HCT116 (cell line): ENCODE data around the gene F11. TPM values are rescaled to one million over a fixed set of nuclear protein-coding genes. Genes with fewer than 3 reads are reported as not detected.
"Not testable (repeated sequence)": the region's sequence is repeated elsewhere in the genome, so short reads cannot be mapped to it uniquely, and the experiment has no call there.

Source experiments
- ATAC-seq: fragments of 200-7000 bp; cut with Tn5 transposase; 2 replicates; pipeline ENCODE4 v1.9.1; 2020; ENCODE audit warnings: mild to moderate bottlenecking, moderate library complexity
- BruUV-seq: library from RNA; stranded (reverse); fragments of 400-500 nt; replicated peaks from 2 replicates; lab custom pipeline; 2021; lab: Mats Ljungman, UMichigan
- CTCF ChIA-PET: fragments of 300-600 bp; sonication (Branson Sonifier 250); formaldehyde crosslinking; loops from one replicate; lab custom pipeline; 2021; ENCODE audit warnings: antibody characterized with exemption; lab: Charles Lee
- POLR2A ChIA-PET: fragments of 300-600, 350-600 bp; sonication (Branson Sonifier 250); formaldehyde crosslinking; loops from one replicate; lab custom pipeline; 2021; ENCODE audit warnings: antibody characterized with exemption; lab: Charles Lee
- RAD21 ChIA-PET, 2 experiments: fragments of 300-600 bp; sonication (Branson Sonifier 250); formaldehyde crosslinking; loops; one replicate each; lab custom pipeline; 2023; ENCODE audit warnings: low total read pairs in 2 of 2; ENCODE audit not compliant: uncharacterized antibody in 2 of 2, unreplicated experiment in 2 of 2, low non-redundant PET in 1 of 2; lab: Charles Lee
- DNase-seq: peaks from one replicate; pipeline ENCODE4 v3.0.0-alpha.2; 2010; ENCODE audit warnings: low read depth, low spot score
- H2AFZ ChIP-seq: fragments of 200-600 bp; shearing (Covaris generic), sonication (generic); 2 replicates; pipeline ENCODE4 v1.6.1; 2017; ENCODE audit warnings: low read depth, mixed run types, mixed read lengths, antibody characterized with exemption, low read length; ENCODE audit not compliant: poor library complexity, severe bottlenecking
- H3K27ac ChIP-seq: 2 replicates; pipeline ENCODE4 v1.5.1; 2012; ENCODE audit warnings: low read depth, low read length
- H3K27me3 ChIP-seq: fragments of 200-600 bp; sonication (generic); 2 replicates; pipeline ENCODE4 v1.6.1; 2016; ENCODE audit warnings: mixed run types, low read length, mixed read lengths; ENCODE audit not compliant: insufficient read depth
- H3K36me3 ChIP-seq, 2 experiments: fragments of 200-500 bp in 1 of 2; fragments of 200-600 bp in 1 of 2; sonication (Bioruptor generic) in 1 of 2; sonication (generic) in 1 of 2; 2 replicates each; pipeline versions ENCODE4 v1.5.1 to v1.6.1; 2014 to 2016; ENCODE audit warnings: low read length in 2 of 2, inconsistent platforms in 1 of 2, mixed read lengths in 1 of 2, mixed run types in 1 of 2; ENCODE audit not compliant: insufficient read depth in 2 of 2, control insufficient read depth in 1 of 2
- H3K4me1 ChIP-seq, 2 experiments: fragments of 200-600 bp in 1 of 2; sonication (generic) in 1 of 2; 2 replicates each; pipeline versions ENCODE4 v1.5.1 to v1.6.1; 2012 to 2017; ENCODE audit warnings: low read length in 2 of 2, inconsistent platforms in 1 of 2, mild to moderate bottlenecking in 1 of 2, mixed read lengths in 1 of 2, mixed run types in 1 of 2, moderate library complexity in 1 of 2; ENCODE audit not compliant: insufficient read depth in 2 of 2, control insufficient read depth in 1 of 2
- H3K4me2 ChIP-seq: fragments of 200-600 bp; sonication (generic); 2 replicates; pipeline ENCODE4 v1.6.1; 2017; ENCODE audit warnings: mixed run types, low read length, mixed read lengths
- H3K4me3 ChIP-seq, 2 experiments: fragments of 200-600 bp in 1 of 2; sonication (generic) in 1 of 2; replicated peaks in 1 of 2; 2 replicates each; pipeline ENCODE4 v1.5.1; 2011 to 2016; ENCODE audit warnings: low read length in 2 of 2, control low read depth in 1 of 2, low read depth in 1 of 2, mild to moderate bottlenecking in 1 of 2, mixed read lengths in 1 of 2, mixed run types in 1 of 2
- H3K79me2 ChIP-seq: fragments of 200-600 bp; sonication (generic); 2 replicates; pipeline ENCODE4 v1.6.1; 2017; ENCODE audit warnings: mild to moderate bottlenecking, mixed run types, low read length, moderate library complexity, mixed read lengths; ENCODE audit not compliant: insufficient read depth
- H3K9ac ChIP-seq: fragments of 200-600 bp; sonication (generic); 2 replicates; pipeline ENCODE4 v1.6.1; 2016; ENCODE audit warnings: low read length, mixed read lengths
- H3K9me2 ChIP-seq: fragments of 200-600 bp; sonication (generic), shearing (Covaris generic); 2 replicates; pipeline ENCODE4 v1.6.1; 2017; ENCODE audit warnings: mixed run types, mild to moderate bottlenecking, moderate library complexity; ENCODE audit not compliant: insufficient read depth
- H3K9me3 ChIP-seq, 2 experiments: fragments of 200-500 bp in 1 of 2; fragments of 200-600 bp in 1 of 2; sonication (Bioruptor generic) in 1 of 2; sonication (generic) in 1 of 2; 2 replicates each; pipeline ENCODE4 v1.6.1; 2014 to 2017; ENCODE audit warnings: low read length in 2 of 2, mixed read lengths in 2 of 2, inconsistent platforms in 1 of 2, low read depth in 1 of 2, mild to moderate bottlenecking in 1 of 2, mixed run types in 1 of 2, moderate library complexity in 1 of 2; ENCODE audit not compliant: control insufficient read depth in 1 of 2, insufficient read depth in 1 of 2
- H4K20me1 ChIP-seq: fragments of 200-600 bp; sonication (generic), shearing (Covaris generic); 2 replicates; pipeline ENCODE4 v1.6.1; 2017; ENCODE audit warnings: mixed run types, mild to moderate bottlenecking, moderate library complexity; ENCODE audit not compliant: insufficient read depth
- MAX ChIP-seq: IDR thresholded peaks from 2 replicates; pipeline ENCODE4 v1.6.1; 2012
- SIN3A ChIP-seq: IDR thresholded peaks from 2 replicates; pipeline ENCODE4 v1.6.1; 2012; ENCODE audit warnings: low read depth
- intact Hi-C: fragments of 100-400 bp; cut with micrococcal nuclease; formaldehyde crosslinking; loops from 2 replicates; pipeline ENCODE4 v1.10.0; 2022
- total RNA-seq: library from RNA; stranded (reverse); gene quantifications from one replicate; pipeline ENCODE4 v1.2.1, GENCODE V29; 2021; ENCODE audit not compliant: unreplicated experiment
- TF ChIP-seq, protein P1 (sequence below): IDR thresholded peaks from 2 replicates; pipeline ENCODE4 v1.6.1; 2012; ENCODE audit warnings: low read depth
- TF ChIP-seq, protein P2 (sequence below): IDR thresholded peaks from 2 replicates; pipeline ENCODE4 v1.6.1; 2012

F11 gene
- total RNA-seq, 1 experiment from 2014 or later = not detected

DNA sequence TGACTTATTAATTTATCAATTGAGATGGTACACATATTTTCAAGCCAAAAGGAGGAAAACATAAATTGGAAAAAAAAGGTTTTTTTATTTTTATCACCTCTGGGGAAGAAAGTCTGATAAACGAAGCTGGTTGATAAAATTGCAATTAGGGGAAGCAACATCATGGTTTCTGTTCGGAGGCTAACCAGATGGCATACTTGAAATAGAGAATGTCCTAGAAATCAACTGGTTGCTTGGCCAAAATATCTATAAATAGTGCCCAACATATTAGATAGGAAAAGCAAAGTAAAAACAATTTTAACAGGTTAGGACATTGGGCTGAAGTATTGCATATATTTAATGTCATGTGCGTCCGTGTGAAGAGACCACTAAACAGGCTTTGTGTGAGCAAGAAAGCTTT, 24.4 kb upstream of the F11 start:
- Histone ChIP-seq H3K4me1 (no peaks in the 10 kb centered on the region), H3K27ac (no peak overlapping the region), H3K4me3 (no peak overlapping the region), H3K27me3 (no peaks in the 10 kb centered on the region), H3K9me2 (no peaks in the 10 kb centered on the region), H3K9ac (no peak overlapping the region), H3K36me3 (no peaks in the 10 kb centered on the region), H4K20me1 (no peaks in the 10 kb centered on the region), H2AFZ (no peak overlapping the region), H3K79me2 (no peaks in the 10 kb centered on the region), H3K9me3 (no peaks in the 10 kb centered on the region), H3K4me2 (no peak overlapping the region)
- RAD21 ChIA-PET = no interaction called here
- CTCF ChIA-PET = no interaction called here
- DNase-seq (no peak), ATAC-seq (no peak)
- no TSS peak for BruUV-seq
- intact Hi-C loops = no loop called here
- POLR2A ChIA-PET = no interaction called here
- TF ChIP-seq, protein P1, sequence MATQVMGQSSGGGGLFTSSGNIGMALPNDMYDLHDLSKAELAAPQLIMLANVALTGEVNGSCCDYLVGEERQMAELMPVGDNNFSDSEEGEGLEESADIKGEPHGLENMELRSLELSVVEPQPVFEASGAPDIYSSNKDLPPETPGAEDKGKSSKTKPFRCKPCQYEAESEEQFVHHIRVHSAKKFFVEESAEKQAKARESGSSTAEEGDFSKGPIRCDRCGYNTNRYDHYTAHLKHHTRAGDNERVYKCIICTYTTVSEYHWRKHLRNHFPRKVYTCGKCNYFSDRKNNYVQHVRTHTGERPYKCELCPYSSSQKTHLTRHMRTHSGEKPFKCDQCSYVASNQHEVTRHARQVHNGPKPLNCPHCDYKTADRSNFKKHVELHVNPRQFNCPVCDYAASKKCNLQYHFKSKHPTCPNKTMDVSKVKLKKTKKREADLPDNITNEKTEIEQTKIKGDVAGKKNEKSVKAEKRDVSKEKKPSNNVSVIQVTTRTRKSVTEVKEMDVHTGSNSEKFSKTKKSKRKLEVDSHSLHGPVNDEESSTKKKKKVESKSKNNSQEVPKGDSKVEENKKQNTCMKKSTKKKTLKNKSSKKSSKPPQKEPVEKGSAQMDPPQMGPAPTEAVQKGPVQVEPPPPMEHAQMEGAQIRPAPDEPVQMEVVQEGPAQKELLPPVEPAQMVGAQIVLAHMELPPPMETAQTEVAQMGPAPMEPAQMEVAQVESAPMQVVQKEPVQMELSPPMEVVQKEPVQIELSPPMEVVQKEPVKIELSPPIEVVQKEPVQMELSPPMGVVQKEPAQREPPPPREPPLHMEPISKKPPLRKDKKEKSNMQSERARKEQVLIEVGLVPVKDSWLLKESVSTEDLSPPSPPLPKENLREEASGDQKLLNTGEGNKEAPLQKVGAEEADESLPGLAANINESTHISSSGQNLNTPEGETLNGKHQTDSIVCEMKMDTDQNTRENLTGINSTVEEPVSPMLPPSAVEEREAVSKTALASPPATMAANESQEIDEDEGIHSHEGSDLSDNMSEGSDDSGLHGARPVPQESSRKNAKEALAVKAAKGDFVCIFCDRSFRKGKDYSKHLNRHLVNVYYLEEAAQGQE = no peak
- TF ChIP-seq SIN3A (no peak), MAX (no peak)
- TF ChIP-seq, protein P2, sequence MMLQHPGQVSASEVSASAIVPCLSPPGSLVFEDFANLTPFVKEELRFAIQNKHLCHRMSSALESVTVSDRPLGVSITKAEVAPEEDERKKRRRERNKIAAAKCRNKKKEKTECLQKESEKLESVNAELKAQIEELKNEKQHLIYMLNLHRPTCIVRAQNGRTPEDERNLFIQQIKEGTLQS = no peak

DNA sequence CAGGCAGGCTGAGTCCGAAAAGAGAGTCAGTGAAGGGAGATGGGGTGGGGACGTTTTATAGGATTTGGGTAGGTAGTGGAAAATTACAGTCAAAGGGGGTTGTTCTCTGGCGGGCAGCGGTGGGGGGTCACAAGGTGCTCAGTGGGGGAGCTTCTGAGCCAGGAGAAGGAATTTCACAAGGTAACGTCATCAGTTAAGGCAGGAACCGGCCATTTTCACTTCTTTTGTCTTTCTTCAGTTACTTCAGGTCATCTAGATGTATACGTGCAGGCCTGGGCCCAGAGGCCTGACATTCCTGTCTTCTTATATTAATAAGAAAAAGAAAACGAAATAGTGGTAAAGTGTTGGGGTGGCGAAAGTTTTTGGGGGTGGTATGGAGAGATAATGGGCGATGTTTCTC, 24.0 kb upstream of the F11 start:
- H3K79me2 ChIP-seq, H2AFZ ChIP-seq, H3K4me1 ChIP-seq, H3K9me2 ChIP-seq, CTCF ChIA-PET, H3K4me2 ChIP-seq, H3K9me3 ChIP-seq, H3K9ac ChIP-seq, H3K36me3 ChIP-seq, BruUV-seq, intact Hi-C loops, DNase-seq, RAD21 ChIA-PET, H4K20me1 ChIP-seq, ATAC-seq, H3K27ac ChIP-seq, POLR2A ChIA-PET, H3K27me3 ChIP-seq, H3K4me3 ChIP-seq: not testable (repeated sequence)
